ENCODE results near the gene PDE5A. TPM values are rescaled to one million over a fixed set of nuclear protein-coding genes. Genes with fewer than 3 reads are reported as not detected.

PDE5A gene
- total RNA-seq, 4 donors from 2014 or later: 34.6 to 52.7 (median 46.4) TPM

- peaks cover 0 to 72% (median 30%) of the 10 kb centered on the region in 4 donors for H3K36me3 ChIP-seq
- DNase-seq: no peak
- H3K4me3 ChIP-seq: no peak overlapping the region
- no peaks in the 10 kb centered on the region for H3K27me3 ChIP-seq
- no peak for TF ChIP-seq EP300 (IDR thresholded peaks at IDR 0.05; ENCODE audit: low read depth)
- TF ChIP-seq POLR2AphosphoS5 (IDR thresholded peaks at IDR 0.05): no peak
- no peak for TF ChIP-seq CTCF (IDR thresholded peaks at IDR 0.05)
- TF ChIP-seq POLR2A (IDR thresholded peaks at IDR 0.05): no peak
- no peak overlapping the region for H3K27ac ChIP-seq
- in situ Hi-C loops (cut with MboI; ENCODE audit: low pct_ligation_motif_present in 1 of 4, low pct_unique_long_range_greater_than_20kb in 1 of 4, low sequenced_read_pairs in 3 of 4): no loop called here
- 86 to 91% methylated on average over 2 of the region's 2 CpGs for WGBS, 2 donors (ENCODE audit: low coverage in 1 of 2)
- H3K9me3 ChIP-seq: no peaks in the 10 kb centered on the region
- intact Hi-C loops (cut with DNase I; ENCODE audit: low total_unique reads): no loop called here
- no peaks in the 10 kb centered on the region for H3K4me1 ChIP-seq
These were observed 126.9 kb downstream of the PDE5A start for GRCh38 chr4:119501740-119502139.

GRCh38 chr4:119498527-119498926 is 130.1 kb downstream of the PDE5A start:
- in situ Hi-C loops (cut with MboI; ENCODE audit: low pct_ligation_motif_present in 1 of 4, low pct_unique_long_range_greater_than_20kb in 1 of 4, low sequenced_read_pairs in 3 of 4): loop anchor here in 3 of 4 donors (25.0 kb wide), 2 partner anchors 186 to 511 kb away; partner anchors contain the start of gene FABP2 (in 1 of the 3)
- H3K4me3 ChIP-seq: no peak overlapping the region
- H3K4me1 ChIP-seq: no peaks in the 10 kb centered on the region
- H3K27me3 ChIP-seq: no peaks in the 10 kb centered on the region
- H3K9me3 ChIP-seq: no peaks in the 10 kb centered on the region
- no peak for DNase-seq
- intact Hi-C loops (cut with DNase I; ENCODE audit: low total_unique reads): no loop called here
- peaks cover 0 to 56% (median 25%) of the 10 kb centered on the region in 4 donors for H3K36me3 ChIP-seq
- peak overlapping the region in 2 of 4 donors; percentile 4 to 10 for H3K27ac ChIP-seq
- TF ChIP-seq CTCF (IDR thresholded peaks at IDR 0.05): no peak
- no peak for TF ChIP-seq POLR2AphosphoS5 (IDR thresholded peaks at IDR 0.05)
- TF ChIP-seq EP300 (IDR thresholded peaks at IDR 0.05; ENCODE audit: low read depth): no peak
- TF ChIP-seq POLR2A (IDR thresholded peaks at IDR 0.05): no peak
- WGBS, 2 donors (ENCODE audit: low coverage in 1 of 2): 59 to 78% methylated on average over 3 of the region's 3 CpGs

- DNase-seq: no peak
- intact Hi-C loops (cut with DNase I; ENCODE audit: low total_unique reads) (no loop called here), in situ Hi-C loops (cut with MboI; ENCODE audit: low pct_ligation_motif_present in 1 of 4, low pct_unique_long_range_greater_than_20kb in 1 of 4, low sequenced_read_pairs in 3 of 4) (loop anchor here in 3 of 4 donors (25.0 kb wide), 2 partner anchors 182 to 507 kb away; partner anchors contain the start of gene FABP2 (in 1 of the 3))
- no peak for TF ChIP-seq CTCF (IDR thresholded peaks at IDR 0.05)
- TF ChIP-seq POLR2A (IDR thresholded peaks at IDR 0.05): no peak
- TF ChIP-seq EP300 (IDR thresholded peaks at IDR 0.05; ENCODE audit: low read depth): no peak
- no peak for TF ChIP-seq POLR2AphosphoS5 (IDR thresholded peaks at IDR 0.05)
- 100% methylated on average over 1 of the region's 1 CpG for WGBS, 2 donors (ENCODE audit: low coverage in 1 of 2)
- Histone ChIP-seq H3K27ac (no peak overlapping the region), H3K4me3 (no peak overlapping the region), H3K36me3 (peaks cover 0 to 22% (median 11%) of the 10 kb centered on the region in 4 donors), H3K9me3 (no peaks in the 10 kb centered on the region), H3K27me3 (no peaks in the 10 kb centered on the region), H3K4me1 (no peaks in the 10 kb centered on the region)
These were observed 134.7 kb downstream of the PDE5A start for GRCh38 chr4:119493886-119494285.

- Histone ChIP-seq H3K36me3 (peaks cover 0 to 19% (median 8%) of the 10 kb centered on the region in 4 donors), H3K4me3 (no peak overlapping the region), H3K27me3 (no peaks in the 10 kb centered on the region), H3K9me3 (no peaks in the 10 kb centered on the region), H3K27ac (no peak overlapping the region), H3K4me1 (no peaks in the 10 kb centered on the region)
- intact Hi-C loops (cut with DNase I; ENCODE audit: low total_unique reads): no loop called here
- no peak for DNase-seq
- no peak for TF ChIP-seq POLR2AphosphoS5 (IDR thresholded peaks at IDR 0.05)
- TF ChIP-seq CTCF (IDR thresholded peaks at IDR 0.05): peak; percentile 11 to 32 (median 25)
- TF ChIP-seq POLR2A (IDR thresholded peaks at IDR 0.05): no peak
- 75 to 95% methylated on average over 1 of the region's 1 CpG for whole genome bisulfite sequencing, 2 donors (ENCODE audit: low coverage in 1 of 2)
- in situ Hi-C loops (cut with MboI; ENCODE audit: low pct_ligation_motif_present in 1 of 4, low pct_unique_long_range_greater_than_20kb in 1 of 4, low sequenced_read_pairs in 3 of 4): loop anchor here in 3 of 4 donors (25.0 kb wide), 2 partner anchors 181 to 506 kb away; partner anchors contain the start of gene FABP2 (in 1 of the 3)
These were observed 135.2 kb downstream of the PDE5A start for GRCh38 chr4:119493419-119493818.

Data from transverse colon (tissue), 4 donors.